Prostate gland (tissue), 2 donors: ENCODE data around the gene SMPX.
"Not testable (repeated sequence)": the region's sequence is repeated elsewhere in the genome, so short reads cannot be mapped to it uniquely, and the experiment has no call there.

Source experiments
- CTCF ChIP-seq, 4 experiments: fragments of 200-600 bp in 2 of 4; fragments of 450-650 bp in 2 of 4; sonication (generic) in 2 of 4; IDR thresholded peaks; 1 replicate in 3 of 4; 2 replicates in 1 of 4; pipeline ENCODE4 v1.5.1; 2016 to 2019; ENCODE audit warnings: antibody characterized with exemption in 4 of 4, mild to moderate bottlenecking in 2 of 4, moderate library complexity in 2 of 4
- POLR2A ChIP-seq: fragments of 450-650 bp; IDR thresholded peaks from one replicate; pipeline ENCODE4 v1.6.1; 2016; ENCODE audit warnings: antibody characterized with exemption, mild to moderate bottlenecking
- POLR2AphosphoS5 ChIP-seq: sonication (generic); formaldehyde crosslinking; IDR thresholded peaks from one replicate; pipeline ENCODE4 v1.6.1; 2017; ENCODE audit warnings: antibody characterized with exemption

- TF ChIP-seq CTCF (IDR thresholded peaks at IDR 0.05); POLR2AphosphoS5; POLR2A: not testable (repeated sequence)
These were observed 17.2 kb upstream of the SMPX start for GRCh38 chrX:21775128-21775527.
